ENCODE data around the gene BHMT.

GRCh38 chr5:79080804-79081203 lies 30.8 kb upstream of the BHMT start:
- no peak for TF ChIP-seq CTCF (conservative IDR thresholded peaks at IDR 0.05; ENCODE audit: low read depth, low read length)
- no peak for TF ChIP-seq RFX5 (IDR thresholded peaks at IDR 0.05; ENCODE audit: low read depth, low read length)
- no peak for TF ChIP-seq SMC3 (IDR thresholded peaks at IDR 0.05; ENCODE audit: low read depth, low read length)
- no peak for TF ChIP-seq POLR2A (IDR thresholded peaks at IDR 0.05; ENCODE audit: low read depth, low read length)
- no peak for TF ChIP-seq USF2 (IDR thresholded peaks at IDR 0.05; ENCODE audit: low read depth, low read length)
- TF ChIP-seq FOS (IDR thresholded peaks at IDR 0.05; ENCODE audit: low read depth, low read length): no peak
- TF ChIP-seq MAZ (IDR thresholded peaks at IDR 0.05; ENCODE audit: borderline replicate concordance, low read depth, low read length): no peak
- TF ChIP-seq ELK1 (IDR thresholded peaks at IDR 0.05; ENCODE audit: borderline replicate concordance, low read depth, low read length): no peak
- no peak for TF ChIP-seq RAD21 (IDR thresholded peaks at IDR 0.05; ENCODE audit: low read length)
- TF ChIP-seq MXI1 (IDR thresholded peaks at IDR 0.05; ENCODE audit: borderline replicate concordance, low read depth, low read length): no peak
- no peak for TF ChIP-seq CEBPB (IDR thresholded peaks at IDR 0.05; ENCODE audit: low read depth, low read length)
- no peak for TF ChIP-seq BHLHE40 (IDR thresholded peaks at IDR 0.05; ENCODE audit: low read depth, low read length)
- TF ChIP-seq RCOR1 (IDR thresholded peaks at IDR 0.05; ENCODE audit: insufficient replicate concordance, low read length): no peak
- TF ChIP-seq NFE2L2 (IDR thresholded peaks at IDR 0.05; ENCODE audit: low read depth, low read length): no peak

Data from IMR-90 (cell line).